ENCODE results near the gene HECW1.
"Not testable (repeated sequence)": the region's sequence is repeated elsewhere in the genome, so short reads cannot be mapped to it uniquely, and the experiment has no call there.

Gene HECW1

DNA sequence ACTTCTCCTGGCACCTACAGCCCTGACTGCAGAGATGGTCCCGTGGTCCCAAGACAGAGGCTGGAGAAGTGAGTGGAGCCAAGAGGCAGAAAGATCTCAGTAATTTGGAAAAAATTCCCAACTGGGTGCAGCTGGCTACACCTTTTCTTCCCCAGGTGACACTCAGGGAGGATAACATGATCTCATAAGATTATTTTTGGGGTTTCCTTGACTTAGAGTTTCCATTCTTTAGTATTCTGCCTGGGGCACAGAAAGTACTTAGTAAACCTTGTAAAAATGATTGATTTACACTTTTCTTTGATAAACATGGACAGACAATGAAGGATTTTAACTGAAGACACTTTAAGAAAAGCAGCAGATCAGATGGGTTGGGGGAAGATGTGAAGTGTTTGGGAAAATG lies 38.6 kb downstream of the HECW1 start:
- DNase-seq = no peak

DNA sequence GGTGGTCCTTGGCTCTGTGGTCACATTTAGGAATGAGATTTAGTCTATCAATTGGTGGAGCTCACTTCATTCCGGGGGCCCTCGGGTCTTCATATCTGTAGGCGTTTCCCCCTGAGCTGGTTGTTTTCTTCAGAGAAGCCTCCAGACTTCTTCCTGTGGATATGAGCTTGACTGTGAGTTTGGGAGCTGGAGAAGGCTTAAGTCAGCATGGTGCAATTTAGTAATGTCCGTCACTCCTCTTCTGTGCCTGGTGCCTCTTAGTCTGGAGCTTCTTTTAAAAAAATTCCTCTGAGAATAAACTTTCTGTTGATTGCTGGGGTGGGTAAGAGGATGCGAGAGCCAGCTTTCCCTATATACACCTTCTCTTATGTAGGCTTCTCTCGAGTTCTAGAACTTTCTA lies 40.2 kb downstream of the HECW1 start:
- no peak for DNase-seq

DNA sequence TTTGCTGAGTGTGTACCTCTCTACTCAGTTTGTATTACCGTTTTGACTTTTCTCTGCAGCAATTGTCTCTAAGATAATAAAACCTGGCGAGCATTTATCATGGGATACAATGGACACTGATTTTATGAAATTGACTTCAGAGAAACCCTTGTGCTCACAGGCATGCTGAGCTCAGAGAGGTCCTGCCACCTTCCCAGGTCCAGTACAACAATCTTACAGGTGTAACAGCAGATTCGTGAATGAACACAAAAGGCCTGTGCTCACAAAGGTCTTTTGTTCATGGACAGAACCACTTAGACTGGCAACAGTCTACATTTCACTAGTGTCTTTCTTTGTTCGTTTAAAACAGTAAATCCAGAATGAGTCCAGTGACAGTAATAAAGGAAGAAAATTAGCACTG lies 43.2 kb downstream of the HECW1 start:
- no peak for DNase-seq

- DNase-seq = no peak
Observed at GRCh38 chr7:43163885-43164284, 51.4 kb downstream of the HECW1 start.

DNA sequence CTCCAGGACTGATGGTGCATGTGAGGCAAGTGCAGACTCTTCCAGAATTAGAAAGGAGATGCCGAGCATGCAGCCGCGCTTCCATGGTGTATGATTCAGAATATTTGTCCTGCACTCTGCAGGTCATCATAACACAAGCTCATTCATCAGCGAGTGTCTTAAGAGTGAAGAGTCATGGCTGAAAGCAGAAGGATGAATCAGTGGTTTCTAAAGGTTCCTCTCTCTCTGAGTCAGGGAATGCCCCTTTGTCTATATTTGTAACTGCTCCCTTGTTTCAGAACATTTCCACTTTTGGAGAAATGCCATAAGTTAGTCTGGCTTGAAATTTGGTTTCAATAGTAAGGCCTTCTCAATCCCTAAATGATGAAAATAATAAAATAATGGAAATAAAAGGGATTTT lies 52.3 kb downstream of the HECW1 start:
- no peak for DNase-seq

DNA sequence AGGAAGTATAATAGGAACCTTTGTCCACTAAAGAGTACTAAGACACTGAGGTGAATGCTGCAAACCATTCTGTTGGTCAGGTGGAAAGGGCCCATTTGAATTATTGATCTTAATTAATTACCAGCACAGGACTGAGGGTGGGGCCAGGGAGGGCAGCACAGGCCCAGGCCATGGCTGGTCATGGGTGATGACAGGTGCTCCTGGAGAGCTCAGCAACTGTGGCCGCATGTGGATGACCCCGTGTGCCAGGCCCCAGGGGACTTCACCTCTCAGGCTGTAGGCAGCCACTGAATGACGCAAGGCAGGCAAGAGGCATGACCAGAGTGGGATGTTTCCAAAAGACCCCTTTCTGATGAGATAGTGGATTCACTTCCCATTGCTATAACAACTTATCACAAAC lies 54.2 kb downstream of the HECW1 start:
- DNase-seq = no peak

GRCh38 chr7:43169076-43169475 lies 56.6 kb downstream of the HECW1 start:
- no peak for DNase-seq

DNA sequence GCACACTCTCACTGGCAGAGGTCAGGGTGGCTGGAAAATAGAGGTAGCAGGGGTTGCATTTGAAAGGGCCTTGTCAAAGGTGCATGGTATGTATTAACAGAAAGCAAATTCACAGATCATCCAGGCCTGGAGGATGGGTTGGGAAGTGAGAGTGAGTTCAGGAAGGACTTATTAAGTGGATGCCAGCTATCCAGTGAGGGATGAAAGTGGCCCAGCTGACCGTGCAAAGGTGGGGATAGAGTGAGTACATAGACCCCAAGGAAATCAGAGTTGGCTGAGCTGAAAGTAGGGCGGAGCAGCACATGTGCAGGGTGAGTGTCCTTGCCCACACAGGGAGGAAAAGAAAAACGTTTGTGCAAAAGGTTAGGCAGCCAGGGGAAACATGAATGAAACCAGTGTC lies 58.1 kb downstream of the HECW1 start:
- no peak for DNase-seq

GRCh38 chr7:43175570-43176200 lies 63.2 kb downstream of the HECW1 start:
- DNase-seq = no peak

GRCh38 chr7:43179393-43179792 lies 66.9 kb downstream of the HECW1 start:
- DNase-seq = no peak

GRCh38 chr7:43192806-43193460 lies 80.5 kb downstream of the HECW1 start:
- DNase-seq = no peak

DNA sequence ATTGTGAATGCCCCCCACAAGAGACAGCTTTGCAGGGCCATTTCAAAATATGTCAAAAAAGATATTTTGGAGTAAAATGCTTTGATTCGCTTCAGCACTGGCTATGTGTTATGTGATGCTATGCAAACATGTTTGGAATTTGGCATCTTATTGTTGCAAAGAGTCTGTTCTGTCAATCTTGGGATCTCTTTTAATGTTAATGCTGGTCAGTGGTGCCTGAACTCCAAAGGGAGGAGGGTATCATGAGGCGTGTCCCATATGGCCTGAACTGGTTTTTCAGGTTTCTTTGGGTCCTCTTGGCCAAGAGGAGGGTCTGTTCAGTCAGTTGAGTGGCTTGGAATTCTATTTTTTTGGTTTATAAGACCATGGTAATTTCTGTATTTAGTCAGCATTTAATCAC lies 81.4 kb downstream of the HECW1 start:
- no peak for DNase-seq

- DNase-seq = no peak
Observed at GRCh38 chr7:43195256-43195655, 82.8 kb downstream of the HECW1 start.

- no peak for DNase-seq
Observed at GRCh38 chr7:43195768-43196167, 83.3 kb downstream of the HECW1 start.

GRCh38 chr7:43196379-43196778 lies 83.9 kb downstream of the HECW1 start:
- no peak for DNase-seq

GRCh38 chr7:43198016-43198415 lies 85.6 kb downstream of the HECW1 start:
- no peak for DNase-seq

DNA sequence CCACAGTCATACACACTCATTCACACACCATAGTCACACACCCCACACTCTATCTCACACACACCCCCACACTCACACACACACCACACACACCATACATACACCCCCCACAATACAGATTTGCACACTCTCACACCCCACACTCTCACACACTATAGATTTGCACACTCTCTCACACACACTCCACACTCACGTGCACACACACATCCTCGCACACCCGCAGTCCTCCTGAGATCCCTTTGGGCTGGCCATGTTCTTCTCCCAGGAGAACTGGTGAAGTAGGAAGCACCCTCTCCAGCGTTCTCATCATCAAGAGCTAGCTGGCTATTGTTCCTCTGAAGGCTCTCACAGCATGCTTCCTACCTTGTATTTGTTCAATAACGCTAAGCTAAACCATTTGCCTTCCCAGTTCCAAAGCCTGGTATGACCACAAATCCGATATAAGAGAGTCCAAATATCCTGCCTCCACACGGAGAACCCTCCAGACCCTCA lies 86.2 kb downstream of the HECW1 start:
- DNase-seq = no peak

DNA sequence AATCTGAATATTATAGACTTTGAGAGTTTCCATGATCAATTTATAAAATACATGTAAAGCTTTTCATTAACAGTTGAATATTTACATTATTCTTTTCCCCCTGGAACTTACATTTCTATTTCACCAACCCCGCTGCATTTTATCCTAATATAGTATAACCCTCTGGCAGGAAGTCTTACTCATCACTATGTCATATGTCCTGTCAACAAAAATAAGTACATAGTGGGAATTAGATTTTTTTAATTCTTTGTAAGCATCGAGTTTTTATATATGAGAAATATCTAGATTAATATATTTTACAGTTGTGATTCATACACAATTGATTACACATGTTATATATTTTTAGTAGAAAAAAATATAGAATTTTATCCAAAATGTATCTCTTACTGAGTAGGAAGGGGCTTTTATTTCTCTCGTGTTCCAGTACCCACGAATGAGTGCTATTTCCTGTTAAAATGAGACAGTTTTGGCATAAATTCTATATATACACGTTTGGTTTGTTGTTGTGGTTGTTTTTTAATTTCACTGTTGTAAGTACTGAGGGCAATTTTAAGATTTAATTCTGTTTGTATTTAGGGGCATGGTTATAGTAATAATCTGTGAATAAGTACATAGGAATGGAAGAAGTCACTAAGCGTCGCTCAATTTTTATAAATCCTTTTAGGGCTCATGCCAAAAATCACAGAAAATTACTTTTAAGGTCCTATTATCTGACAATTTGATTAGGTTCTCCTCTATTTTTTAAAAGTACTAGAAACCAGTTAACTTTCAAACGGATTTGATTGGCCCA lies 87.1 kb downstream of the HECW1 start:
- no peak for DNase-seq

- no peak for DNase-seq
Observed at GRCh38 chr7:43201912-43202311, 89.5 kb downstream of the HECW1 start.

- DNase-seq = no peak
Observed at GRCh38 chr7:43204081-43204480, 91.6 kb downstream of the HECW1 start.

DNA sequence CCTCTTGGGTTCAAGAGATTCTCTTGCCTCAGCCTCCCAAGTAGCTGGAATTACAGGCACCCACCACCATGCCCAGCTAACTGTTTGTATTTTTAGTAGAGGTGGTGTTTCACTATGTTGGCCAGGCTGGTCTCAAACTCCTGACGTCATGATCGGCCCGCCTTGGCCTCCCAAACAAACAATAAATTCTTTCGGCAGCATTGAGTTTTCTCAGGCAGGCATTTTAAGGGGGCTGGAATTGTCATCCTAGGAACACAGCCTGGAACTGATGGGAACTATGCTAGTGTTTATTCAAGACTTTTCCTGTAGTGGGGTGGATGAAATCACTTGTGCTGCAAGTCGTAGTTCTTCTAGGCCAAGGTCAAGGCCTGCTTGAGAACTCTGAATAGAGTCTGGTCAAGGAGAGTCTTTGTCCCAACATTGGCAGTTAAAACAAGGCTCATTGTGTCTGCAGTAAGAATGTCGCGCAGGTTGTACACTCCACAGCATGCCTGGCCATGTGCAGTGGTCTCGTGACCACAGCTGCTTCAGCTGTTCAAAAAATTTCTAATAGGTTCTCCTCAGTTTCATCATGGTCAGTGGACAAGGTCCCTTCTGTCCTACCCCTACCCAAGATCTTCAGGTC lies 92.8 kb downstream of the HECW1 start:
- no peak for DNase-seq

DNA sequence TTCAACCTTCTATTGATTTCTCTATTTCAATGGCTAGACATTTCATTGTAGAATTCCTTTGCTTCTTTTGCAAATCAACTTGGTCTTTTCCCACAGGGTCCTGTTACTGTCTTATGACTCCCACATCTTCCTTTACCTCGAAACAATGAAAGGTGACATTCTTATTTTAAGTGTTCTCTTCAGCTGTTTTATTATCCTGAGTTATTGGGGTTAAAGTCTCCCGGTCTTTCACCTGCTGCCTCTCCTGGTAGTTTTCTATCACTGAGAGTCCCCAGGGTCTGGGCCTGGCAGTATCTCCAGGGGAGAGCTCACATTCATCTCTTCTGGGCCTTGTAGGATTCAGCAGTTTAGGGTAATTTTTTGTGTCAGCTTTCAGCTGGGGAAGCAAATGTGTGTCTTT lies 95.8 kb downstream of the HECW1 start:
- no peak for DNase-seq

- not testable (repeated sequence) for DNase-seq
Observed at GRCh38 chr7:43210539-43210938, 98.1 kb downstream of the HECW1 start.

DNA sequence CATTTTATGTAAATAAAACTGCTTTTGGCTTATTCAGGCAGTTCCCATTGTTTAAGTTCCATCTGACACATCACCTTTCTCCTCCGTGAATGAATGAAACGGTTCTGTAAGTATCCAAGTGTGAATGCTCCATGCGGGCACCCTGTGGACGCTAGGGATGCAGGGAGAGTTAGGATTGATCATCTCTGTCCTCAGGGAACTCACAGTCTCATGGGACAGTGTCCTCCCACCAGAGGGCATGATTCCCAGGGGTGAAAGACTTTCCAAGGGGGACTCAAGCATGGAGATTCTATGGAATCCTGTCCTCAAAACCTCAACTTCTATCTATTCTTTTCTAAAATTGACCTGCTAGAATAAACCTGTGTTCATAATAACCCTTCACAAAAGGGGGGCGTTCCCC lies 98.8 kb downstream of the HECW1 start:
- no peak for DNase-seq
